HCT116 (cell line): ENCODE data around the gene ZBTB7C. TPM values are rescaled to one million over a fixed set of nuclear protein-coding genes. Genes with fewer than 3 reads are reported as not detected.

Experiments
- ATAC-seq: fragments of 200-7000 bp; cut with Tn5 transposase; 2 replicates; pipeline ENCODE4 v1.9.1; 2020; ENCODE audit warnings: mild to moderate bottlenecking, moderate library complexity
- BruUV-seq: library from RNA; stranded (reverse); fragments of 400-500 nt; replicated peaks from 2 replicates; lab custom pipeline; 2021; lab: Mats Ljungman, UMichigan
- CTCF ChIA-PET: fragments of 300-600 bp; sonication (Branson Sonifier 250); formaldehyde crosslinking; loops from one replicate; lab custom pipeline; 2021; ENCODE audit warnings: antibody characterized with exemption; lab: Charles Lee
- POLR2A ChIA-PET: fragments of 300-600, 350-600 bp; sonication (Branson Sonifier 250); formaldehyde crosslinking; loops from one replicate; lab custom pipeline; 2021; ENCODE audit warnings: antibody characterized with exemption; lab: Charles Lee
- RAD21 ChIA-PET, 2 experiments: fragments of 300-600 bp; sonication (Branson Sonifier 250); formaldehyde crosslinking; loops; one replicate each; lab custom pipeline; 2023; ENCODE audit warnings: low total read pairs in 2 of 2; ENCODE audit not compliant: uncharacterized antibody in 2 of 2, unreplicated experiment in 2 of 2, low non-redundant PET in 1 of 2; lab: Charles Lee
- DNase-seq: peaks from one replicate; pipeline ENCODE4 v3.0.0-alpha.2; 2010; ENCODE audit warnings: low read depth, low spot score
- H2AFZ ChIP-seq: fragments of 200-600 bp; shearing (Covaris generic), sonication (generic); 2 replicates; pipeline ENCODE4 v1.6.1; 2017; ENCODE audit warnings: low read depth, mixed run types, mixed read lengths, antibody characterized with exemption, low read length; ENCODE audit not compliant: poor library complexity, severe bottlenecking
- H3K27ac ChIP-seq: 2 replicates; pipeline ENCODE4 v1.5.1; 2012; ENCODE audit warnings: low read depth, low read length
- H3K27me3 ChIP-seq: fragments of 200-600 bp; sonication (generic); 2 replicates; pipeline ENCODE4 v1.6.1; 2016; ENCODE audit warnings: mixed run types, low read length, mixed read lengths; ENCODE audit not compliant: insufficient read depth
- H3K36me3 ChIP-seq, 2 experiments: fragments of 200-500 bp in 1 of 2; fragments of 200-600 bp in 1 of 2; sonication (Bioruptor generic) in 1 of 2; sonication (generic) in 1 of 2; 2 replicates each; pipeline versions ENCODE4 v1.5.1 to v1.6.1; 2014 to 2016; ENCODE audit warnings: low read length in 2 of 2, inconsistent platforms in 1 of 2, mixed read lengths in 1 of 2, mixed run types in 1 of 2; ENCODE audit not compliant: insufficient read depth in 2 of 2, control insufficient read depth in 1 of 2
- H3K4me1 ChIP-seq, 2 experiments: fragments of 200-600 bp in 1 of 2; sonication (generic) in 1 of 2; 2 replicates each; pipeline versions ENCODE4 v1.5.1 to v1.6.1; 2012 to 2017; ENCODE audit warnings: low read length in 2 of 2, inconsistent platforms in 1 of 2, mild to moderate bottlenecking in 1 of 2, mixed read lengths in 1 of 2, mixed run types in 1 of 2, moderate library complexity in 1 of 2; ENCODE audit not compliant: insufficient read depth in 2 of 2, control insufficient read depth in 1 of 2
- H3K4me2 ChIP-seq: fragments of 200-600 bp; sonication (generic); 2 replicates; pipeline ENCODE4 v1.6.1; 2017; ENCODE audit warnings: mixed run types, low read length, mixed read lengths
- H3K4me3 ChIP-seq, 2 experiments: fragments of 200-600 bp in 1 of 2; sonication (generic) in 1 of 2; replicated peaks in 1 of 2; 2 replicates each; pipeline ENCODE4 v1.5.1; 2011 to 2016; ENCODE audit warnings: low read length in 2 of 2, control low read depth in 1 of 2, low read depth in 1 of 2, mild to moderate bottlenecking in 1 of 2, mixed read lengths in 1 of 2, mixed run types in 1 of 2
- H3K79me2 ChIP-seq: fragments of 200-600 bp; sonication (generic); 2 replicates; pipeline ENCODE4 v1.6.1; 2017; ENCODE audit warnings: mild to moderate bottlenecking, mixed run types, low read length, moderate library complexity, mixed read lengths; ENCODE audit not compliant: insufficient read depth
- H3K9ac ChIP-seq: fragments of 200-600 bp; sonication (generic); 2 replicates; pipeline ENCODE4 v1.6.1; 2016; ENCODE audit warnings: low read length, mixed read lengths
- H3K9me2 ChIP-seq: fragments of 200-600 bp; sonication (generic), shearing (Covaris generic); 2 replicates; pipeline ENCODE4 v1.6.1; 2017; ENCODE audit warnings: mixed run types, mild to moderate bottlenecking, moderate library complexity; ENCODE audit not compliant: insufficient read depth
- H3K9me3 ChIP-seq, 2 experiments: fragments of 200-500 bp in 1 of 2; fragments of 200-600 bp in 1 of 2; sonication (Bioruptor generic) in 1 of 2; sonication (generic) in 1 of 2; 2 replicates each; pipeline ENCODE4 v1.6.1; 2014 to 2017; ENCODE audit warnings: low read length in 2 of 2, mixed read lengths in 2 of 2, inconsistent platforms in 1 of 2, low read depth in 1 of 2, mild to moderate bottlenecking in 1 of 2, mixed run types in 1 of 2, moderate library complexity in 1 of 2; ENCODE audit not compliant: control insufficient read depth in 1 of 2, insufficient read depth in 1 of 2
- H4K20me1 ChIP-seq: fragments of 200-600 bp; sonication (generic), shearing (Covaris generic); 2 replicates; pipeline ENCODE4 v1.6.1; 2017; ENCODE audit warnings: mixed run types, mild to moderate bottlenecking, moderate library complexity; ENCODE audit not compliant: insufficient read depth
- CBX3 ChIP-seq: IDR thresholded peaks from 2 replicates; pipeline ENCODE4 v1.6.1; 2012; ENCODE audit warnings: low read depth
- CEBPB ChIP-seq: IDR thresholded peaks from 2 replicates; pipeline ENCODE4 v1.6.1; 2012; ENCODE audit warnings: low read depth
- ELF1 ChIP-seq: IDR thresholded peaks from 2 replicates; pipeline ENCODE4 v1.6.1; 2012; ENCODE audit warnings: low read depth, borderline replicate concordance
- EZH2phosphoT487 ChIP-seq: fragments of 200-600 bp; IDR thresholded peaks from 2 replicates; pipeline ENCODE4 v1.6.1; 2018; ENCODE audit warnings: antibody characterized with exemption, borderline replicate concordance
- JUND ChIP-seq: IDR thresholded peaks from 2 replicates; pipeline ENCODE4 v1.6.1; 2012
- MAX ChIP-seq: IDR thresholded peaks from 2 replicates; pipeline ENCODE4 v1.6.1; 2012
- POLR2A ChIP-seq: IDR thresholded peaks from 2 replicates; pipeline ENCODE4 v1.7.0; 2011; ENCODE audit warnings: borderline replicate concordance; ENCODE audit not compliant: insufficient read depth, insufficient read length; ENCODE audit errors: extremely low read depth
- POLR2AphosphoS5 ChIP-seq: IDR thresholded peaks from 2 replicates; pipeline ENCODE4 v1.6.1; 2011; ENCODE audit warnings: mild to moderate bottlenecking, low read depth, low read length, moderate library complexity
- RAD21 ChIP-seq: IDR thresholded peaks from 2 replicates; pipeline ENCODE4 v1.6.1; 2012; ENCODE audit warnings: low read depth, mild to moderate bottlenecking
- SIN3A ChIP-seq: IDR thresholded peaks from 2 replicates; pipeline ENCODE4 v1.6.1; 2012; ENCODE audit warnings: low read depth
- SRF ChIP-seq: IDR thresholded peaks from 2 replicates; pipeline ENCODE4 v1.6.1; 2012; ENCODE audit warnings: low read depth
- TCF7L2 ChIP-seq: IDR thresholded peaks from 2 replicates; pipeline ENCODE4 v1.7.0; 2011; ENCODE audit warnings: borderline replicate concordance, inconsistent platforms; ENCODE audit not compliant: insufficient read depth, insufficient read length; ENCODE audit errors: extremely low read depth
- ZNF274 ChIP-seq: fragments of 200-500 bp; sonication (Bioruptor generic); IDR thresholded peaks from 2 replicates; pipeline ENCODE4 v1.6.1; 2014; ENCODE audit warnings: mild to moderate bottlenecking, low read depth, low read length, inconsistent platforms
- intact Hi-C: fragments of 100-400 bp; cut with micrococcal nuclease; formaldehyde crosslinking; loops from 2 replicates; pipeline ENCODE4 v1.10.0; 2022
- total RNA-seq: library from RNA; stranded (reverse); gene quantifications from one replicate; pipeline ENCODE4 v1.2.1, GENCODE V29; 2021; ENCODE audit not compliant: unreplicated experiment
- TF ChIP-seq, protein P1 (sequence below): IDR thresholded peaks from 2 replicates; pipeline ENCODE4 v1.6.1; 2012
- TF ChIP-seq, protein P2 (sequence below), 3 experiments: fragments of 200-600 bp in 1 of 3; sonication (generic) in 1 of 3; IDR thresholded peaks in 2 of 3; conservative IDR thresholded peaks in 1 of 3; 2 replicates each; pipeline ENCODE4 v1.5.1; 2012 to 2017; ENCODE audit warnings: low read depth in 2 of 3, low read length in 2 of 3, antibody characterized with exemption in 1 of 3, borderline replicate concordance in 1 of 3, control low read depth in 1 of 3, mild to moderate bottlenecking in 1 of 3, mixed read lengths in 1 of 3, mixed run types in 1 of 3, moderate library complexity in 1 of 3; ENCODE audit not compliant: insufficient read depth in 1 of 3

The ZBTB7C gene
- total RNA-seq, 1 experiment from 2014 or later, result 0.37 TPM

GRCh38 chr18:48250362-48250907, 158.7 kb downstream of the ZBTB7C start:
- POLR2A ChIA-PET, result no interaction called here
- Histone ChIP-seq H3K9me3 (no peaks in the 10 kb centered on the region), H2AFZ (no peak overlapping the region), H3K27ac (no peak overlapping the region), H3K9me2 (no peaks in the 10 kb centered on the region), H3K36me3 (no peaks in the 10 kb centered on the region), H3K4me1 (no peaks in the 10 kb centered on the region), H3K79me2 (no peaks in the 10 kb centered on the region), H3K9ac (no peak overlapping the region), H3K4me2 (no peak overlapping the region), H3K4me3 (no peak overlapping the region), H4K20me1 (no peaks in the 10 kb centered on the region), H3K27me3 (no peaks in the 10 kb centered on the region)
- RAD21 ChIA-PET, result no interaction called here
- no peak for TF ChIP-seq ZNF274
- no peak for TF ChIP-seq CBX3
- TF ChIP-seq, protein P1, sequence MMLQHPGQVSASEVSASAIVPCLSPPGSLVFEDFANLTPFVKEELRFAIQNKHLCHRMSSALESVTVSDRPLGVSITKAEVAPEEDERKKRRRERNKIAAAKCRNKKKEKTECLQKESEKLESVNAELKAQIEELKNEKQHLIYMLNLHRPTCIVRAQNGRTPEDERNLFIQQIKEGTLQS, result no peak
- no peak for TF ChIP-seq CEBPB
- no peak for TF ChIP-seq MAX
- no peak for TF ChIP-seq RAD21
- TF ChIP-seq, protein P2, sequence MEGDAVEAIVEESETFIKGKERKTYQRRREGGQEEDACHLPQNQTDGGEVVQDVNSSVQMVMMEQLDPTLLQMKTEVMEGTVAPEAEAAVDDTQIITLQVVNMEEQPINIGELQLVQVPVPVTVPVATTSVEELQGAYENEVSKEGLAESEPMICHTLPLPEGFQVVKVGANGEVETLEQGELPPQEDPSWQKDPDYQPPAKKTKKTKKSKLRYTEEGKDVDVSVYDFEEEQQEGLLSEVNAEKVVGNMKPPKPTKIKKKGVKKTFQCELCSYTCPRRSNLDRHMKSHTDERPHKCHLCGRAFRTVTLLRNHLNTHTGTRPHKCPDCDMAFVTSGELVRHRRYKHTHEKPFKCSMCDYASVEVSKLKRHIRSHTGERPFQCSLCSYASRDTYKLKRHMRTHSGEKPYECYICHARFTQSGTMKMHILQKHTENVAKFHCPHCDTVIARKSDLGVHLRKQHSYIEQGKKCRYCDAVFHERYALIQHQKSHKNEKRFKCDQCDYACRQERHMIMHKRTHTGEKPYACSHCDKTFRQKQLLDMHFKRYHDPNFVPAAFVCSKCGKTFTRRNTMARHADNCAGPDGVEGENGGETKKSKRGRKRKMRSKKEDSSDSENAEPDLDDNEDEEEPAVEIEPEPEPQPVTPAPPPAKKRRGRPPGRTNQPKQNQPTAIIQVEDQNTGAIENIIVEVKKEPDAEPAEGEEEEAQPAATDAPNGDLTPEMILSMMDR (IDR thresholded peaks at IDR 0.05 in 2 of 3, conservative IDR thresholded peaks at IDR 0.05 in 1 of 3; ENCODE audit: borderline replicate concordance in 1 of 3, insufficient read depth in 1 of 3, low read depth in 2 of 3, low read length in 2 of 3), result no peak
- DNase-seq (no peak), ATAC-seq (no peak)
- intact Hi-C loops, result no loop called here
- BruUV-seq, result no TSS peak
- CTCF ChIA-PET, result no interaction called here

GRCh38 chr18:48249854-48250253, 159.3 kb downstream of the ZBTB7C start:
- intact Hi-C loops, result no loop called here
- Histone ChIP-seq H3K9me2 (no peaks in the 10 kb centered on the region), H4K20me1 (no peaks in the 10 kb centered on the region), H3K36me3 (no peaks in the 10 kb centered on the region), H3K4me1 (no peaks in the 10 kb centered on the region), H3K4me2 (no peak overlapping the region), H2AFZ (no peak overlapping the region), H3K27ac (no peak overlapping the region), H3K9ac (no peak overlapping the region), H3K9me3 (no peaks in the 10 kb centered on the region), H3K4me3 (no peak overlapping the region), H3K27me3 (no peaks in the 10 kb centered on the region), H3K79me2 (no peaks in the 10 kb centered on the region)
- ATAC-seq (no peak), DNase-seq (no peak)
- RAD21 ChIA-PET, result no interaction called here
- CTCF ChIA-PET, result no interaction called here
- no TSS peak for BruUV-seq
- POLR2A ChIA-PET, result no interaction called here
- no peak for TF ChIP-seq POLR2AphosphoS5
- no peak for TF ChIP-seq EZH2phosphoT487
- TF ChIP-seq ELF1, result no peak
- TF ChIP-seq, protein P2 (IDR thresholded peaks at IDR 0.05 in 2 of 3, conservative IDR thresholded peaks at IDR 0.05 in 1 of 3; ENCODE audit: borderline replicate concordance in 1 of 3, insufficient read depth in 1 of 3, low read depth in 2 of 3, low read length in 2 of 3), result no peak
- no peak for TF ChIP-seq TCF7L2
- no peak for TF ChIP-seq POLR2A
- no peak for TF ChIP-seq CEBPB
- TF ChIP-seq CBX3, result no peak
- TF ChIP-seq, protein P1, result no peak
- TF ChIP-seq SIN3A, result no peak
- no peak for TF ChIP-seq SRF
- no peak for TF ChIP-seq JUND
- no peak for TF ChIP-seq MAX
- no peak for TF ChIP-seq RAD21
